Stimulated activated CD4-positive, alpha-beta T cell treated with anti-CD3 and anti-CD28 coated beads, Interleukin-2, amount 100 ng/mL, for 4 hours (primary cell): ENCODE data around the gene OR13J1.

Source experiments
- DNase-seq: peaks from one replicate; pipeline ENCODE4 v3.0.0-alpha.2; 2020; ENCODE audit warnings: low read depth

OR13J1 gene

GRCh38 chr9:35859310-35859989 lies 10.8 kb downstream of the OR13J1 start:
- DNase-seq, result no peak

GRCh38 chr9:35858458-35858857 lies 11.7 kb downstream of the OR13J1 start:
- DNase-seq, result no peak

GRCh38 chr9:35856882-35857281 lies 13.3 kb downstream of the OR13J1 start:
- no peak for DNase-seq

- DNase-seq, result no peak
These were observed 14.0 kb downstream of the OR13J1 start for GRCh38 chr9:35856206-35856605.

GRCh38 chr9:35854091-35854762 lies 16.0 kb downstream of the OR13J1 start:
- DNase-seq, result no peak

GRCh38 chr9:35852876-35853865 lies 17.0 kb downstream of the OR13J1 start:
- no peak for DNase-seq

- no peak for DNase-seq
These were observed 17.9 kb downstream of the OR13J1 start for GRCh38 chr9:35852267-35852815.

- DNase-seq, result no peak
These were observed 22.2 kb downstream of the OR13J1 start for GRCh38 chr9:35847792-35848572.

GRCh38 chr9:35845824-35846771 lies 24.1 kb downstream of the OR13J1 start:
- no peak for DNase-seq

GRCh38 chr9:35844628-35845270 lies 25.5 kb downstream of the OR13J1 start:
- DNase-seq, result no peak

- no peak for DNase-seq
These were observed 27.4 kb downstream of the OR13J1 start for GRCh38 chr9:35842795-35843194.

- DNase-seq, result no peak
These were observed 28.0 kb downstream of the OR13J1 start for GRCh38 chr9:35842020-35842745.

- DNase-seq, result no peak
These were observed 28.6 kb downstream of the OR13J1 start for GRCh38 chr9:35841645-35841900.

- DNase-seq, result no peak
These were observed 29.1 kb downstream of the OR13J1 start for GRCh38 chr9:35840881-35841644.

GRCh38 chr9:35839926-35840325 lies 30.3 kb downstream of the OR13J1 start:
- no peak for DNase-seq

- no peak for DNase-seq
These were observed 33.6 kb downstream of the OR13J1 start for GRCh38 chr9:35836595-35836994.

- no peak for DNase-seq
These were observed 34.4 kb downstream of the OR13J1 start for GRCh38 chr9:35835766-35836165.

- DNase-seq, result no peak
These were observed 35.0 kb downstream of the OR13J1 start for GRCh38 chr9:35835216-35835632.
